Pancreas (tissue), 10 donors: ENCODE measurements around the gene VWA5B1. TPM values are rescaled to one million over a fixed set of nuclear protein-coding genes. Genes with fewer than 3 reads are reported as not detected.

ENCODE experiments used
- ATAC-seq, 4 donors: fragments of 200-7000 bp; cut with Tn5 transposase; one replicate each; pipeline versions ENCODE4 v1.8.0 to v1.9.1; 2020; ENCODE audit warnings: mild to moderate bottlenecking in 4 of 4, moderate library complexity in 4 of 4
- DNase-seq, 6 donors: peaks; one replicate each; pipeline ENCODE4 v3.0.0-alpha.2; 2020
- FAIRE-seq: peaks from 2 replicates; lab custom pipeline; 2012; peaks lifted over from hg19 to GRCh38; lab: Jason Lieb, UNC
- H3K27ac ChIP-seq, 4 donors: fragments of 200-600 bp; sonication (generic); 1 replicate in 3 of 4; 2 replicates in 1 of 4; pipeline versions ENCODE4 v1.5.0 to v1.8.0; 2020
- H3K27me3 ChIP-seq, 4 donors: fragments of 200-600 bp; one replicate each; pipeline ENCODE4 v1.8.0; 2021
- H3K36me3 ChIP-seq, 3 donors: fragments of 200-600 bp; sonication (generic) in 1 of 3; one replicate each; pipeline versions ENCODE4 v1.5.0 to v1.8.0; 2020 to 2021
- H3K4me1 ChIP-seq, 3 donors: fragments of 200-600 bp; one replicate each; pipeline ENCODE4 v1.8.0; 2021
- H3K4me3 ChIP-seq, 4 donors: fragments of 200-600 bp; sonication (generic) in 2 of 4; one replicate each; pipeline versions ENCODE4 v1.5.0 to v1.8.0; 2020 to 2021
- H3K9me3 ChIP-seq, 4 donors: fragments of 200-600 bp; one replicate each; pipeline ENCODE4 v1.8.0; 2021
- CTCF ChIP-seq, 4 donors: fragments of 200-600 bp; sonication (generic) in 3 of 4; IDR thresholded peaks; one replicate each; pipeline versions ENCODE4 v1.5.0 to v1.8.0; 2021; ENCODE audit warnings: antibody characterized with exemption in 4 of 4
- WGBS, 2 donors: extraction: QIAGEN DNeasy Blood & Tissue Kit; methylation state at CpG; one replicate each; pipeline ENCODE4 v1.1.7; 2013; 5-methylcytosine and 5-hydroxymethylcytosine counted together
- intact Hi-C, 3 donors: fragments of 100-400 bp; cut with DNase I; formaldehyde crosslinking; loops; one replicate each; pipeline versions ENCODE4 v1.11.1 to v1.14.2; 2022
- polyA plus RNA-seq, 2 donors: library from polyadenylated mRNA; stranded (reverse); fragments of 200-250 nt; gene quantifications; one replicate each; pipeline ENCODE4 v1.2.3, GENCODE V29; 2013
- total RNA-seq, 6 donors: library from RNA; stranded (reverse); fragmentation: NEBNext Ultra II Directional in 4 of 6; extraction: Animal tissue kit (Norgen Biotek cat#: 25700) in 4 of 6; gene quantifications; one replicate each; pipeline versions ENCODE4 v1.2.1 to v1.2.4, GENCODE V29; 2021 to 2023
- donor health status: healthy with polysubstance abuse.
- donor health status: DM: no; HTN: no; CAD: no; lungs with moderate emphysema.
- donor health status: DM: no; HTN: no; CAD: no.
- donor health status: control.
- donor health status: control.
- donor health status: Bipolar disorder and iron deficiency.
- donor health status: DM: yes; HTN: yes; CAD: no.
- donor health status: DM: no; HTN: no; CAD: no.
- donor health status: DM: no; HTN: no; CAD: no.
- donor health status: DM: yes; HTN: yes; CAD: no.

VWA5B1 gene
- total and polyA plus RNA-seq, 8 donors: 0.16 to 0.70 (median 0.29) TPM; not detected in 1

- no peaks in the 10 kb centered on the region for H3K4me1 ChIP-seq
- H3K27me3 ChIP-seq: peaks cover 0 to 6% (median 0%) of the 10 kb centered on the region in 4 donors
- H3K27ac ChIP-seq: no peak overlapping the region
- no peak for TF ChIP-seq CTCF (IDR thresholded peaks at IDR 0.05)
- no peak for DNase-seq
- 71 to 75% methylated on average over 6 of the region's 6 CpGs for WGBS, 2 donors
- no peaks in the 10 kb centered on the region for H3K9me3 ChIP-seq
- no peak for FAIRE-seq
- no peak overlapping the region for H3K4me3 ChIP-seq
- H3K36me3 ChIP-seq: no peaks in the 10 kb centered on the region
- intact Hi-C loops: no loop called here
- ATAC-seq: no peak
Observed at GRCh38 chr1:20380175-20380574, 89.5 kb downstream of the VWA5B1 start.

- FAIRE-seq: no peak
- no peak overlapping the region for H3K27ac ChIP-seq
- no peak for ATAC-seq
- DNase-seq: no peak
- WGBS, 2 donors: 52 to 59% methylated on average over 11 of the region's 11 CpGs
- H3K4me3 ChIP-seq: no peak overlapping the region
- H3K9me3 ChIP-seq: no peaks in the 10 kb centered on the region
- no peak for TF ChIP-seq CTCF (IDR thresholded peaks at IDR 0.05)
- no peaks in the 10 kb centered on the region for H3K36me3 ChIP-seq
- H3K27me3 ChIP-seq: peaks cover 0 to 6% (median 0%) of the 10 kb centered on the region in 4 donors
- intact Hi-C loops: no loop called here
- H3K4me1 ChIP-seq: no peaks in the 10 kb centered on the region
Observed at GRCh38 chr1:20380616-20381035, 90.0 kb downstream of the VWA5B1 start.

GRCh38 chr1:20381045-20381641 is 90.5 kb downstream of the VWA5B1 start:
- no peak for DNase-seq
- no peak for FAIRE-seq
- Histone ChIP-seq H3K9me3 (no peaks in the 10 kb centered on the region), H3K27me3 (peaks cover 0 to 6% (median 0%) of the 10 kb centered on the region in 4 donors), H3K4me3 (no peak overlapping the region), H3K27ac (no peak overlapping the region), H3K36me3 (no peaks in the 10 kb centered on the region), H3K4me1 (no peaks in the 10 kb centered on the region)
- WGBS, 2 donors: 88 to 89% methylated on average over 5 of the region's 5 CpGs
- ATAC-seq: no peak
- intact Hi-C loops: no loop called here
- no peak for TF ChIP-seq CTCF (IDR thresholded peaks at IDR 0.05)

- FAIRE-seq: no peak
Observed at GRCh38 chr1:20381961-20382360, 91.3 kb downstream of the VWA5B1 start.

More at GRCh38 chr1:20381961-20382360, 91.3 kb downstream of the VWA5B1 start:
- no peaks in the 10 kb centered on the region for H3K9me3 ChIP-seq
- no peaks in the 10 kb centered on the region for H3K27me3 ChIP-seq
- no peaks in the 10 kb centered on the region for H3K36me3 ChIP-seq
- no peak for TF ChIP-seq CTCF (IDR thresholded peaks at IDR 0.05)
- 76 to 81% methylated on average over 2 of the region's 2 CpGs for WGBS, 2 donors
- intact Hi-C loops: no loop called here
- ATAC-seq (no peak), DNase-seq (no peak)
- no peak overlapping the region for H3K27ac ChIP-seq
- H3K4me1 ChIP-seq: no peaks in the 10 kb centered on the region
- no peak overlapping the region for H3K4me3 ChIP-seq
